HG03139 (cell line): ENCODE results near the gene SERPINA6.
"Not testable (repeated sequence)": the region's sequence is repeated elsewhere in the genome, so short reads cannot be mapped to it uniquely, and the experiment has no call there.

Source experiments
- ATAC-seq: cut with Tn5 transposase; IDR thresholded peaks from one replicate; pipeline ENCODE4 v1.9.1; 2021; ENCODE audit not compliant: unreplicated experiment

The SERPINA6 gene

DNA sequence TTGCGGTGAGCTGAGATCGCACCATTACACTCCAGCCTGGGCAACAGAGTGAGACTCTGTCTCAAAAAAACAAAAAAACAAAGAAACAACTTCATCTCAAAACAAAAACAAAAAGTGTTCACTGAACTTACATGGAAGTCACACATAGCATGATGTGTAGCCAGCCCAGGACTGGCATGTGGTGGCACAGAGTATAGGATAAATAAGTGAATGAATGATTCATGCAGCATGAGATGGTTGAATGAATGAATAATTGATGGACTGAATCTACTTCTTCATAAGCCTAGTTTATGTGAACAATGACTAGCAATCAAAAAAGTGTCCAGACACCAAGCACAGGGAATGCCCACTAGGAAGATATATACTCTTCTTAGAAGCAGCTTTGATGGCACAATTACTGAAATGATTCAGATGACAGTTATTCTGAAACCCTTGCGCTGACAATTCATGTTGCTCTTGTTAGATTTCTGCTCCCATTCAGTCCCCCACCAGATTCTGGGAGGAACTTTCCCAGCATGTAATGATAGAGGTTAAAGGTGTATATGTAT lies 31.6 kb upstream of the SERPINA6 start:
- no peak for ATAC-seq

DNA sequence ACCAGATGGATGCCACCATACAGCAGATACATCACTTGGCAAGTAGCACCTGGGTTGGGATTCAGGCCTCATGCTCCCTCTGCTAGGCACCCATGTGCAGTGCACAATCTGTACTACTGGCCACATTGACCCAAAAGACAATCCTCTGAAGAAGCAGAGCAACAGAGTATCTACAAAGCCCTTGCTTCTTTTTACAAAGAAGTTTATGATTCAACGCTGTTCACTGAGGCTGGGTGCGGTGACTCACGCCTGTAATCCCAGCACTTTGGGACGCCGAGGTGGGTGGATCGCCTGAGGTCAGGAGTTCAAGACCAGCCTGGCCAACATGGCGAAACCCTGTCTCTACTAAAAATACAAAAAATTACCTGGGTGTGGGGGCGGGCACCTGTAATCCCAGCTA lies 31.1 kb upstream of the SERPINA6 start:
- ATAC-seq, result not testable (repeated sequence)

DNA sequence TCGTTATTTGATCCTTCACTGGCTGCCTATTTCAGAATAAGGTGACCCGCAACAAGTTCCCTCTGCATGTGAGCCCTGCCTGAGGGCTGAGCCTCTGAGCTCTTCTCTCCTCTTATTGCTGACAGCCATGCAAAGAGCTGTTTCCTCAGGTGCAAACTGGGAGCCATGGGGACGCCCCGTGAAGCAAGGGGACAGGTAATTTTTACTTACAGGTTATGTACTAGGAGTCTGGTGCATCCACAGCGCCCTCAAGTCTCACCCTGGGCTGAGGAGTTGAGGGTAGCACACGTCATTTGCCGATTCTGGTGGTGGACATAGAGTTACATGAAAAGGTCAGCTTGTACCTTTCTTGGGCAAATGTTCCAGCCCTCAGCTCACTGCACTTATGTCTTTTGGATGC lies 26.1 kb upstream of the SERPINA6 start:
- no peak for ATAC-seq

DNA sequence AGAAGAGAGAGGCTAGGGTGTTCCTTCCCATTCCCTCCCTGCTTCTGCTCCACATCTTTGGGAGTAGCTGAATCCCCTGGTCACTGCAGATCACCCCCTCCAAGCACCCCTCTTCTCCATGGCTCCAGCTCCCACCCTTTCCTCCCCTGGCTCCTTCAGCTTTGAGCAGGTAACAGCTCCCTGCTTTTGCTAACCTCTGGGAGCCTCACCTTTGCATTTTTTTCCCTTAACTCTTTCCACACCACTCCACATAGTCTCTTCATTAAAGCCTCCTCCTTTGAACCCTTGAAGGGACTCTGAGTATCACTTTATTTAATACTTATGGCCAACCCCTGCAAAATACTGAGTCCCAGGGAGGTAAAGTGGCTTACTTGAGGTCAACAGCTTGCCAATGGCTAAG lies 25.7 kb upstream of the SERPINA6 start:
- no peak for ATAC-seq

DNA sequence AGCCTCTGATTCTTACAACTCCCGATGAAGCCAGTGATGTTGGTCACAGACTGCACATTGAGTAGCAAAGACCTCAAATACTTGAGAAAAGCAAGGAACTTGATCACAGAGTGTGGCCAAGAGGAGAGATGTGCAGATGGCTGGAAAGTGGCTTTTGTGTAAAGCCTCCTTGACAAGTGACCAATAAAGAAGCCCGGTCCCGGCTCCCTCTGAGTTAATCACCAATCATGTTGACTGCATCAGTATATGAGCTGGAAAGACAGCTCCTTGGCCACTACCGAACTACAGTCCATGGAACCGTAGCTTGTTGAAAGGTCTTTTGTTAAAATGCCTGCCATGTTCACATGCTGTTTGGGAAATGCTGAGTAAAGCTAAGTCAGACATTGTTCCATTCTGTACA lies 23.7 kb upstream of the SERPINA6 start:
- ATAC-seq, result no peak

DNA sequence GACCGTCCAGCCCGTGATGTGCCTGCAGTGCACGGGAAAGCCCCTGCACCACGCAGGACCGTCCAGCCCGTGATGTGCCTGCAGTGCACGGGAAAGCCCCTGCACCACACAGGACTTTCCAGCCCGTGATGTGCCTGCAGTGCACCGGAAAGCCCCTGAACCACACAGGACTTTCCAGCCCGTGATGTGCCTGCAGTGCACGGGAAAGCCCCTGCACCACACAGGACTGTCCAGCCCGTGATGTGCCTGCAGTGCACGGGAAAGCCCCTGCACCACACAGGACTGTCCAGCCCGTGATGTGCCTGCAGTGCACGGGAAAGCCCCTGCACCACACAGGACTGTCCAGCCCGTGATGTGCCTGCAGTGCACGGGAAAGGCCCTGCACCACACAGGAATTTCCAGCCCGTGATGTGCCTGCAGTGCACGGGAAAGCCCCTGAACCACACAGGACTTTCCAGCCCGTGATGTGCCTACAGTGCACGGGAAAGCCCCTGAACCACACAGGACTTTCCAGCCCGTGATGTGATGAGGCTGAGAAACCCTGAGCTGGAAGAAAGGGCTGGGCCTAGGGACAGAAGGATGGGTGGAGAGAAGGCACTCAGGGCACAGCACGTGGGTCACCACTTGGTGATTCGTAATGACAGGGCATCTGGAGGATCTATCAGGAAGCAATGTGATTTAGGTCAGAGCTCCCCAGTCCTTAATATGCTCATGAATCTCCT lies 23.1 kb upstream of the SERPINA6 start:
- peak; percentile 50 for ATAC-seq

DNA sequence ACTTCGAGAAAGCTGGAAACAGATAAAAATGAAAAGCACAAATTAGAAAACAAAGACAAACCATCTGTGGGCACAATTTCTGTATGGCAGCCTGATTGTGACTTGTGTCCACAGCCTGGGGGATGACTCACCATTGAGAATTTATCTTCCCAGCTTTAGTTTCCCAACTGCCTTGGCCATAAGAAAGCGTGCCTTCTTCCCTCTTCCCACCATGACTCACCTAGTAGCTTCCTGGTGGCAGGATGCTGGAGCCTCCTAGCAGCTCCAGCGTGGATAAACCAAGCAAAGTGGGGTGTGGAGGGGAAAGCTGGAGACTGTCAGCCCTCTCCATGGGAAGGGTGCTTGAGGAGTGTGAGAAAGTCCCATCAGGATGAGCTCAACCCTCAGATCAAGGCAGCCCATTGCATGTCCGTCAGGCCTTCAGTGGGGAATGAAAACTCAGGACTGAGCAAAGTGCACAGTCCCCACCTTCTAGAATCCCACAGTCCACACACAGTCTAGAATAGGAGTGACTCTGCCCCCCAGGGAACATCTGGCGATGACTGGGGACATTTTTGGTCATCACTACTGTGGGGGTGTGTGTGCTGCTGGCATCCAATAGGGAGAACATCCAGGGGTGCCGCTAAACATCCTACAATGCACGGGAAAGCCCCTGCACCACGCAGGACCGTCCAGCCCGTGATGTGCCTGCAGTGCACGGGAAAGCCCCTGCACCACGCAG lies 22.4 kb upstream of the SERPINA6 start:
- no peak for ATAC-seq

DNA sequence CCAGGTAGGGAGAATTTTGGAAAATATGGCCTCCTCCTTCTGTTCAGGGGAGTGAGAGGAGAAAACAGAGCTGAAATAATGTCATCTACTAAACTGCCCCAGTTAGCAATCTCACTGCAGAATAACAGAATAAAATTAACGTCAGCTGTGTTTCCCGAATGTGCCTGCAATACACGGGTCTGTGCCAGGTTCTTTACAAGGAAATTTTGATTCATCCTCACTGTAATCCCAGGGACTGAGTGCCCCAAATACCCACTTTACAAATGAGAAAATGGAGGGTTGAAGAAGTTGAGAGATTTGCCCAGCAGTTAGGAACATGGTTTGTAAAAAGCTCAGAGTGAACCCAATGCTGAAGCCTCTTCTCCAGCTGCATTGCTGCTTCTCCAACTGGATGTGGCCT lies 21.3 kb upstream of the SERPINA6 start:
- no peak for ATAC-seq

DNA sequence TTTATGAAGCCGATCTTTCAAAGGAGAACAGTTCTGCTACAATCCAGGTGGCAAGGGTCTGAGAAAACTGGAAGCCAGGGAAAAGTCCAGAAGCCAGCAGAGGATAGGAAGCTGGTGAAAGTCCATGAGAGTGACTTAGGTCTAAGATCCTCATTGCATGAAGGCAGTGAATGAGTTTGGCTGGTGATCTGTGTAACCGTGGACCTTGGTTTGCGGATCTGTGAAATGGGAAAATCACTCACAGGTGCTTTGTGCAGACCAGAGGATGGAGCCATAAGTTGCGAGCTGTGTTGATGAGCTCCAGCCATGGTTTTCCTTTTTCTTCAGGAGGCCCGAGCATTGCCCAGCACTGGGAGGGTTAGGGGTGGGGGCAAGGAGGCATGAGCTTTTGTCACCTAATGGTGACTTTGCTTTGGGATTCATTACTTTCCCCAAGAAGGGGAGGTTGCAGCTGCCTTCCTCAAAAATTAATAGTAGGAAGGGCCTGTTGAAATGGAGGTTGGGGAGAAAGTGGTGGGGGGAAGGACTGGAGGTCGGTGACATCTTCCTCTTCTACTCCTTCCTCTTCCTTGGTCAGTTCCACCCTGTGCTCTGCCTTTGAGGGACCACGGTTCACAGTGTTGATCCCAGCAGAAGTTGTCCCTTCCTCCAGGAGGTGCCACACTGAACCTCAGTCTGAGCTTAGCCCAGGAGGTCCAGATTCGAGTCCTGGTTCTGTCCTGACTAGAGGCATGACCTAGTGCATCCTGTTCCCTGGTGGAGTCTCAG lies 20.3 kb upstream of the SERPINA6 start:
- ATAC-seq, result no peak

DNA sequence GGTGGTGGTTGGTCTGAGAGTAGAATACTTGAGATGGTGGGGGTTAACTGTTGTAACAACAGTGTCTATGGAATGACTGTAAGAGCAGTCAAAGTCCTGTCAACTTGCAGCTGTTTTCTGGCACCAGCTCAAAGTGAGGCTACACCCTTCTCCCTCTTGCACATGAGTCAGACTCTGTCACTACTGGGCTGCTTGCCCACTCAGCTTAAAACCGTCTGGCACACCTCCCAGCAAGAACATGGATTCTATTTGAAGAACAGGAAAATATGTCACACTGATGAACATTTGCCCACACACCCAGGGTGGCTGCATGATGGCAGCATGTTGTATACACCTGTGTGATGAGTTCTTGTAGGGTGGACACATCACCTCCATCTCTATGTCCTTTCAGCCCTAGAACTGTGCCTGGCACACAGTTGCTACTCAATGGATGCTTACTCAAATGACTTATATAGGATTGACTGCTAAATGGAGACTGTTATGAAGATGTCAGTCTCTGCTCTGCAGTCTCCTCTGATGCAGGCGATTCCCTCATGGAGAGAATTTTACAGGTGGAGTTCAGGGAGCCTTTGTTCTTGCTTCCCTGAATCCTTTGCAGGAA lies 19.3 kb upstream of the SERPINA6 start:
- no peak for ATAC-seq

DNA sequence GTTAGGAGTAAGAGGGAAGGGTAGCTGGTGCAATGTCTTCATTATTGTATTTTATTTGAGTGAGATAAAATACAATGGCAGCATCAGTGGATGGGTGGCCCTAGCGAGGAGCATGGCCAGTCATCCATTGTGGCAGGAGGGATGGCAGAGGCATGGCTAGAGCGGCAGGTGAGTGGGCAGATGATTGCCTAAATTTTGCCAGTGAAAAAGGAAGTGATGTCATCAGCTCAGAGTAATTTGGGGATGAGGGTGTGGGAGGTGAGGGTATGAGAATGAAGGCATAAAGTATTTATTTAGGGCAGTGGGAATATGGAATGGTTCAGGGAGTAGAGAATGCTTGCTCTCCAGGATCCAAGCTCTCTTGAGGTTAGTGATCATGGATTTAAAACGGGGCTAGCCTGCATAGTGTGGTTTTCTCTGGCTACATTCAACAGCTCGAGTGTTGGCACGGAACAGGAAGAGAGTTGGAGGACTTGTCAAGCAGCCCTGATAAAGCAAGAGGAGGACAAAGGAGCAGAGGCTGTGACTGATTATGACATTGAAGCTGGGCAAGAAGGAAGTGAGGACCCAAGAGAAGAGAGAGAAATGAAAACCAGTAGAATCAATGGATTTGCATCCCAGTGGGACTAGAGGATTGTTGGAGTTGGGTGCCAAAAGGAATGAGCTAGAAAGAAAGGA lies 18.7 kb upstream of the SERPINA6 start:
- no peak for ATAC-seq

DNA sequence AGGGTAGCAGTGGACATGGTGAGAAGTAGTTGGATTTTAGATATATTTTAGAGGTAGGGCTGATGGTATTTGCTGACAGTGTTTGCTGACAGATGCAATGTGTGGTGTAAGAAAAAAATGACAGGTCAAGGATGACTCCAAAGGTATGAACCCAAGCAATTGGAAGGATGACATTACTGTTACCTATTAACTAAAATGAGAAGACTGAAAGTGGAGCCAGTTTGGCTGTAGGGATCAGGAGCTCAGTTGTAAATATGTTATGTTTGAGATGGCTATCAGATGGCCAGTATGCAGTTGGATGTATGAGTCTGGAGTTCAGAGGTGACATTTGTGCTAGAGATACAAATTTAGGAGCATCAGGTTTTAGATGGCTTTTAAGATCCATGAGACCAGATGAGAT lies 17.4 kb upstream of the SERPINA6 start:
- ATAC-seq, result no peak

DNA sequence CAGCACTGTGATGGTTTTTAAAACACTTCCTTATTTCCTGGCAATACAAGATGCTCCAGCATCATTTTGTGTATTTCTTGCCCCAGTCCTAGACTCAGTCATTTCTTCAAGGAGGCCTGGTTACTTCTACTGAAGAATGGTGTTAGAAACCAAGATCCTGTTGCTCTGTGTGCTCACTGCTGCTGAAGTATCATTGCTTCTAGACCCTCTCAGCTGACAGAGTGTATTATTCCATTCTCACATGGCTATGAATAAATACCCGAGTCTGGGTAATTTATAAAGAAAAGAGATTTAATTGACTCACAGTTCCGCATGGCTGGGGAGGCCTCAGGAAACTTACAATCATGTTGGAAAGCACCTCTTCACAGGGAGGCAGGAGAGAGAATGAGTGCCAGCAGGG lies 14.9 kb upstream of the SERPINA6 start:
- ATAC-seq, result no peak

DNA sequence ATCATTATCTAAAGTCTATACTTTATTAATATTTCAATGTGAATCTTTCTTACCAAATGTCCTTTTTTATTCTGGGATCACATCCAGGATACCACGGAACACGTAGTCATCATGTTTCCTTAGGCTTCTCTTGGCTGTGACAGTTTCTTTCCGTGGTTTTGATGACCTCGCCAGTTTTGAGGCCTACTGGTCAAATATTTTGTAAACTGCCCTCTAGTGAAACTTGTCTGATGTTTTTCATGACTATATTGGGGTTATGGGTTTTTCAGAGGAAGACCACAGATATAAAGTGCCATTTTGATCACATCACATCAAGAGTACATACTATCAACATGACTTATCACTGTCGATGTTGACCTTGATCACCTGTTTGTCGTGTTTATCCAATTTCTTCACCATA lies 14.1 kb upstream of the SERPINA6 start:
- no peak for ATAC-seq

DNA sequence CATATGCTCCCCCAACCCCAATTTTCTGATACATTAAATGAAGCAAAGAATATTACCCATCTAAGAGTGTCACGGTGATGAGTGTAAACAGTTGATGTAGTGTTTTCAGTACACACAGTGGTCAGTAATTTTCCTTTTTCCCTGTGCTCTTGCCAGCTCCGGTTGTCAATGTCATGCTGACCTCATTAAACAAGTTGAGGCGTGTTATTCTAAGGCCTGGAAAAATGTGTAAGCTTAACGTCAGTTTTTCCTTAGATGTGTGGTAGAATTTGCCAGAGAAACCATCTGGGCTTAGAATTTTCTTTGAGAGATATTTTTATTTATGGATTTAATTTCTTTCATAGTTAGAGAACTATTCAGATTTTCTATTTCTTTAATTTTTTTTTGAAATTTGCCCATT lies 11.7 kb upstream of the SERPINA6 start:
- ATAC-seq, result no peak

DNA sequence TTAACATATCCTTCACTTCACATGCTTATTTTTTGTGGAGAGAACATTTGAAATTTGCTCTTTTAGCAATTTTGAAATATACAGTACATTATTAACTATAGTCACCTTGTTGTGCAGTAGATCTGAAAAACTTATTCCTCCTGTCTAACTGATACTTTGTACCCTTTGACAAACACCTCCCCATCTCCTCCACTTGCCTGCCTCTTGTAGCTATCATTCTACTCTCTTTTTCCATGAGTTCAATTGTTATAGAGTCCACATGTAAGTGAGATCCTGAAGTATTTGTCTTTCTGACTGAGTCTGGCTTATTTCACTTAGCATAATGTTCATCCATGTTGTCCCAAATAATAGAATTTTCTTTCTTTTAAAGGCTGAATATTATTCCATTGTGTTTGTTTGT lies 9.5 kb upstream of the SERPINA6 start:
- ATAC-seq, result no peak

DNA sequence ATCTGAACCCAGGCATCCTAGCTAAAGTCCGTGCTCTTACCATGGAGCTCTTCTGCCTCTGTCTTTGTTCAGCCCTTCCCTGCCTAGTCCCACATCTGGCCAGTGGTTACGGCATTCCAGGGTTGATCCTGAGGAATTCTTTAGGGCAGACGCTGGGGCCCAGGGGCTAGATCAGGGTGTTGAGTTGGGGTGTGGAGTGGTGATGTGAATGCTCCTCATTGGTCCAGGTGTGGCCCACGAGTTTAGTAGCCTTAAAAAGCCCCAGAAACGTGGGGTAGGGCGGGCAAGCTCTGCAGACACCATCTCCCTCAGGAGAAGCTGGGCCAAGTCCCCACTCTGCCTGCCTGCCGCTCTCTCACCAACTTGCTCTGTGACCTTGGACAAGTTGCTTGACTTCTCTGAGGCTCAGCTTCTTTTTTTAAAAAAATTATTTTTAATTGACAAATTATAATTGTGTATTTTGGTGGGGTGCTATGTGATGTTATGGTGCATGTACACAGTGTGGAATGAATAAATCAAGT lies 9.0 kb upstream of the SERPINA6 start:
- ATAC-seq, result no peak

DNA sequence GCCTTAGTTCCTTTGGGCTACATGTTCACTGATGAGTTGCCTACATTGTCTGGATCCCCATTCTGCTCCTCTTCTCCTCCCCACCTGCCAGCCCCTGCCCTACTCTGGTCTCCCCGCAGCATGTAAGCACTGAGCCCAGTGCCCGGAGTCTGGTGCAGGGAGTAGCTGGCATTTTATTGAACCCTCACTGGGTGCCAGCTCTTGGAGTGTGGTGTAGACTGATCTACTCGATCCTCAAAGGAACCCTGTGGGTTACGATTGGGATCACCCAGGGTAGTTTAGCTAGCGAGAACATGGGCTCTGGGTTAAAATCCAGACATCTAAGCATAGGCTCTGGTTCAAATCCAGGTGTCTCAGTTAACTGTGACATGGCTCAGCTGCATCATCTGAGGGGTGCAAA lies 8.3 kb upstream of the SERPINA6 start:
- no peak for ATAC-seq

DNA sequence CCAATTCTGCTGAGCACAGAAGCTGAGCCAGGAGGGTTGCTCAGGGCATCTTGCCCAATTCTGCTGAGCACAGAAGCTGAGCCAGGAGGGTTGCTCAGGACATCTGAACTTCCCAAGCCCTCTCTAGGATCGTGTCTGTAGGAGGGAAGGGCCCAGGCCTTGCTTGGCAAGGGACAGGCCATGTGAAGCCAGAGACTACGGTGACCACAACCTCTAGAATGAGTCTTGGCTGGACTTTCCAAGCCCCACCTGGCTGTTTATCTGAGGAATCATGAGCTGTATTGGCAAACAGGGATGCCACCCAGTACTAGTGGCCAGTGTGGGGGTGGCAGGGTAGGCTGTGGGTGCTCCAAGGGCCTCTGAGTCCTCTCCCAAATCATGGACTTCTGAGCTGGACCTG lies 7.7 kb upstream of the SERPINA6 start:
- ATAC-seq, result no peak

DNA sequence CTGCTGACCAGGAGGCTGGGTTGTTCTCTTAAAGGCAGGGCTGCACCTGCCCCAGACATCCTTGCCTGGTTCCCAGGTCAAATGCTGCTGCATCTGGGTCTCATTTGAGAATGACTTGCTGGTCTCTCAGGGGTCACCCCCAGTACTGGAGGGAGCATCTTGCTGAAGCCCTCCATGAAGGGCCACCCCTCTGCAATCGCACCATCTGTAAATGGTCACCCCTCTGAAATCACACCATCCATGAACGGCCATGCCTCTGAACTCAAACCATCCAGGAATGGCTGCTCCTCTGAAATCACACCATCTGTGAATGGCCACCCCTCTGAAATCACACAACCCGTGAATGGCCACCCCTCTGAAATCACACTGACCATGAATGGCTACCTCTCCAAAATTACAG lies 7.3 kb upstream of the SERPINA6 start:
- ATAC-seq, result no peak

DNA sequence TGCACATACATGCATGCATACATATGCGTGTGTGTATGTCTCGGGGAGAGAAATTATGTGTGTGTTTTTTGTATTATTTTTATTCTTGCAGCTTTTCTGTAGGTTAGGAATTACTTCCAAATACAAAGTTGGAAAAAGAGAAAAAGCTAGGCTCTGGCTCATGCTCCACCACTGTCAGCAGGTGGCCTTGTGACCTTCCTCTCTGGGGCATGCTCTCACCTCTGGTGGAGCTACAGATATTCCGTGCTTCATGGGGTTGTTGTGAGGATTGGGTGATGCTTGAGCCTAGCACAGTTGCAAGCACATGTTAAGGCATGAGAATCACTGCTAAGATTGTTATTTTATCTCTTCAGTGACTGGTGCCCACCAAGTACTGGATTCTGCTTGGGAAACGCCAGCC lies 6.7 kb upstream of the SERPINA6 start:
- no peak for ATAC-seq
